ENCODE results near the gene FADS2.

FADS2 gene

DNA sequence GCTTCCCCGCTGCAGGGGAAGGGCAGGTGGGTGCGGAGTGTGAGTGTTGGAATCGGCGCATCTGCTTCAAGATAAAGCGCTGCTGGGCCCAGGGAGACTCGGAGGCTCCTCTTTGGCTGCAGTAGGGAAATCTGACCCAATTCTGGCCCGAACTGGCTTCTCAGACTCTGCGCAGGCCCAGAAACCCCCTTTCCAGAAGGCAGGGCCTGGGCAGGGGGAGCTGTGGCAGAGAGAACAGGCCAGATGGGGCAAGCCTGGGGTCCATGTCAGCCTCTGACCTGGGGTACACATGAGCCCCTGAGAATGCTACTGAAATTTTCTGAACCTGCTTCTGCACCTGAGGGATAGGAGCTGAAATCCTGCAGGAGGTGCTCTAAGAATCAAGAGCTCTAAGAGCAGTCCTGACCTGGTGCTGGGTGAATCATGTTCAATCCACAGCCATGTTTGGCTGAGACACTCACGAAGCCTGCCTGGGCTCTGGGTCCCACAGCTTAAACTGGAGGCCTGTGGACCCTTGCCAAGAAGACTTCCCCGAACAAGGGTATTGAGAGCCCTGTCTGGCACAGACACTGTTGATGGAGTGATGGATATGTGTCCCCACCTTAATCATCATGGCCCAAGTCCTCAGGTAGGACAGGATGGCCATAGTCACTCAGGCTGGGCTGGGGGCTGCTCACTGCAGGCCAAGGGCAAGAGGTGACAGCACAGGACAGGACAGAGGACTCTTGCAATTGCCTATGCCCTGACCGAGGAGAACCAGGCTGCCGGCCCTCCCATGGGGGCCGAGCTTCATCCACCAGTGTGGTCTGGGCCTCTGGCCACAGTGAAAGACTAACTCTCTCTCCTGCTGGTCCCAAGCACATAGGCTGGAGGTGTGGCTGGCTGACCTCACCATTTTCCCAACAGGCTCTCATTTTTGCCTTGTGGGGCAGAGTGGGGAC, 82.4 kb downstream of the FADS2 start:
- DNase-seq, result no peak

DNA sequence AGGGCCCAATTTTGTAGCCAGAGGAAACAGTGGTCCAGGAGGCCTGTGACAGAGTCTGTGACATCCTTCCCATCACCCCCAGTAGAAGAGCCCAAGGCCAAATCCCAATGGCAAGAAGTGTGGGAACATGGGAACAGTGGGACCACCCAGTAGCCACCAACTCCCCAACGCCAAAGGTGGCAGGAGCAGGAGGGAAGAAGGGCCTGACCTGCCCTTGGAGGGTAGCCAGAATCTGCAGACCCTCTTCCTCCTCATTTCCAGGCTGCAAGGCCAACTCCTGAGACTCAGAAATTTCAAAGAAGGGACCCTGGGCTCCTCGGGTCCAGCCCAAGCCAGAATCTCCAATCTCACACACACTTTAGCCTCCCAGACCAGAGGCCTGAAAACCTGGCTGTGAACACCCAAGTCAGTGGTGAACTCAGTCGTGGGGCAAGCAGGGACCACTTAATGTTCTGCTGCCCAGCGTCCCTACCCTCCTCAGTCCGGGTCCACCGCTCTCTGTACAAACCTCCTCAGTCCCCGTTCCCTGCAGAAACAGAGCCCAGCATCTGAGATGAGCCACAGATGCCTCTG, 83.1 kb downstream of the FADS2 start:
- DNase-seq, result no peak

DNA sequence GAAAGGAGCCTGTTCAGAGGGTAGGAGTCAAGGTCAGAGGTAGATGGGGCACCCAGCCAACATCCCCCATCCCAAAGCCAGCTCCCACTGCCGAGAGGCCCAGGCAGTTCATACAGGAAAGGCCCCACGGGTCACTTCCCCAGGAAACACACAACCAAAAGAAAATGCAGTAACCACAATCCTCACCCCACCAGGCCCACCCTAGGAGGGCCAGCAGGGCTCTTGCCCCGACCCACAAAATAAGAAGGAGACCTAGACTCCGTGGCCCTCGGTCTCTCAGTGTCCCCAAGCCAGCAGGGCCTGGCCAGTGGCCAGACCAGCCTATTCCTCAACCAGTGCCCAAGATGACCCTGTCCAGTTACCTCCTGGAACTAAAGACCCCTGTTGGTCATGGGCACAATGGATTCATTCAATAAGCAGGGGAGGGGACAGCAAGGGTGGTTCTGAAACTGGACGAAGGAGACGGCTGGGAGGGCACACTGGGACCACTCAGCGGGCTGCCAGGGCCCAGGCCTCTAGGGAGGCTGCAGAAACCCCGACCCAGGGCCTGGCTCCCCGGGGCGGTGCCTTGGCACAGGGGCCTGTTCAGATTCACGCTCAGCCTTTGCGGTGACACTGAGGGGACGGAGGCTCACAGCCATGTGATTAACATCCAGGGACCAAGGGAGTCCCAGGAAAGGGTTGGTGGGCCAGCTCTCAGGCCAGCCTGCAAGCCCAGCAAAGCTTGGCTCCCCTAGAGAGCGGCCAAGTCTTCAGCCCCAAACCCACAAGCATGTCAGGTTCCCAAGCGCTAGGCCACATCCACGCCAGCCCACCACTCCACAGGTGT, 83.8 kb downstream of the FADS2 start:
- no peak for DNase-seq

DNA sequence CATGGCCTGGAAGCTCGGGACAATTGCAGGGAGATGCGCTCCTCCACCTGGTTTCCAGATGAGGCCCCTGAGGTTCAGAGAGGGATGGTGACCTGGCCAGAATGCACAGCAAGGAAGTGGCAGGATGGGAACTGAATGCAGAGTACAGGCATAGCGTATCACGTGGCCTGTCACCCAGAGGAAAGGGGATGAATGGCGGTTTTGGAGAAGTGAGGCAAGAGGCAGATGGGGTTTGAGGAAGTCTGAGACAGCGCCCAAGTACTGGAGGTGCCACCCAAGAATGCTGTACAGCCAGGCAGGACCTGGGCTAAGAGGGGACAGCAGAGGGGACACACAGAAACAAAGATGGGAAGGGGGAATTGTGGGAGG, 84.4 kb downstream of the FADS2 start:
- no peak for DNase-seq

DNA sequence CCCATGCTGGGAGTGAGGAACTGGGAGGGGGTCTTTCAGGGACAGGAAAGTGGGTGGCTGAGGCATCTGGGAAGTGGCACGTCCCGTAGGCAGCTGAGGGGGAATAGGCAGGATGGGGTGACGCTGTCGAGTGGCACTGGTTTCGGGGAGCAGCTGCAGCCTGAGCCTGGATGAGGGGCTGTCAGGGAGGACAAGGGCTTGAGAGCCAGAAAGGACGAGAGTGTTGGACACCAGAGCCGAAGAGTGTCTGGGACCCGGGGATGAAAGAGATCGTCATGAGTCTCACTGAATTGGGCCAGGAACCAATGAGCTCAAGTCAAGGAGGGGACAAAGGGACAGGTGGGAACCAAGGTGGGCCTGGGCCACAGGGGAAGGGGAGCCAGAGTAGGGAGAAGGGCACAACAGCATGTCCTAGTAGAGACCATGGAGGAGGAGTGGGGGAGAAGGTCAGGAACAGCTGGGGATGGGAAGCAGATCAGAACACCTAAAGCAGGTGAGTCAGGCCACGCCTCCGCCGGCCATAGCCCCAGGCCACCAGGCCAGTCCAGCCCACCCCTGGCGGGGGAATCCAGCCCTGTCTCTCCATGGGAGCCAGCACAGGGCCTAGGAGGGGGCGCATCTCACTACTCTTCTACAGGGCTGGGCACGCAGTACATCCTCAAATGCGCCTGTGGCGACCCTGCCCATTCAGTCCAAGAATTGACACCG, 85.0 kb downstream of the FADS2 start:
- no peak for DNase-seq

DNA sequence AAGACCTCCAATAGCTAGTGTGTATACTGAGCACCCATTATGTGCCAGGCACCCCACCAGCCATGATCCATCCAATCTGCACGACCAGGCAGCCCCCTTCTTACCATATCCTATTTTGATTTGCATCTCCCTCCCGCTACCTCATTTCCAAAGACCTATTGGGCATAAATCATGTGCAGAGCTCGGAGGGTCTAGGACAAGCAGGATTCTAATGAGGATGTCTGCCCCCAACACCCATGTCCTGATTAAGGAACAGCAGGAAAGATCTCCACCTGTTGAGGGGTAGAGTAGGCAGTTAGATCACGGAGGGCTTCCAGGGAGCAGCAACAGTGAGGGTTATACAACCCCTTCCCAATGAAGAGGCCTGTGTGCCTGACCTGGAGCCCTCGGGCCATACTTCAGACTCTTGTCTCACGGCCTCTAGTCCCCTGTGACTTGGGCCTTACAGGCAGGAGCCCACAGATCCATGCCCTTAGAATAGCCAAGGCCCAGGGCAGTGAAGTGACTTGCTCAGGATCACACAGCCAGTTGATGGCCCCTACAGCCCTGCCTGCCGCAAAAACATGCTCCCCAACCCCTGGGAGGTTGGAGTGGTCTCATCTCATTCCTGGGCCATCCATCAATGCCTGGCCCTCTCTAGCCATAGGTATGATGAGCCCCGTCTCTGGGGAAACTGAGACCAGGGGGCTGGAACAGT, 85.7 kb downstream of the FADS2 start:
- no peak for DNase-seq

DNA sequence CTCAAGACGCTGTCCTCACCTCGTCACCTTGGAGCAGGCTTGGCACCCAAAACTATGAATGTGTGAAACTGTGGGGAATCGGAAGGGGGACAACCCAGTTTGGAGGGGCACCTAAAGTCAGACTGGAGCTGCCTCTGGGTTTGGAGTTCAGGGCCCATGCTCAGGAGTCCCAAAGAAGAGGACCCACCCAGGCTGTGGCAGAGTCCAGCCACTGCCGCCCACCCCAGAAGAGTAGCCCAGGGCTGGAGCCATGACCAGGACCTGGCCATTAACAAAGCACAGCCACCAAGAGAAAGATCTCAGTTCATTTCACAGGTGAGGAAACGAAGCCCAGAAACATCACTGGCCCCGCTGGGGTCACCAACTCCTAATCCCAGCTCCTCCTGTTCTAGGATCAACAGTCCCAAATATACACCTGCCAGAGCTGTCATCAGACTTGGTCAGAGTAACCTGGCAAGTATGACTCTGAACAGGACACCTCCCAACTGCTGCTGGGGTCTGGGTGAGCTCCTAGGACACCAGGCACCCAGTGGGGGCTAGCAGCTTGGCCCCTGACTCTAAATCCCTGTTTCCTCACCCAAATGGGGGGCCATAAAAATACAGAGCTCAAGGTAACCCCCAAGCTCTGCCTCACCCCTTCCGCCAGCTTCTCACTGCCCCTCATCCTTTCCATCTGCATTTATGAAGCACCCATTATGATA, 86.5 kb downstream of the FADS2 start:
- DNase-seq, result no peak

DNA sequence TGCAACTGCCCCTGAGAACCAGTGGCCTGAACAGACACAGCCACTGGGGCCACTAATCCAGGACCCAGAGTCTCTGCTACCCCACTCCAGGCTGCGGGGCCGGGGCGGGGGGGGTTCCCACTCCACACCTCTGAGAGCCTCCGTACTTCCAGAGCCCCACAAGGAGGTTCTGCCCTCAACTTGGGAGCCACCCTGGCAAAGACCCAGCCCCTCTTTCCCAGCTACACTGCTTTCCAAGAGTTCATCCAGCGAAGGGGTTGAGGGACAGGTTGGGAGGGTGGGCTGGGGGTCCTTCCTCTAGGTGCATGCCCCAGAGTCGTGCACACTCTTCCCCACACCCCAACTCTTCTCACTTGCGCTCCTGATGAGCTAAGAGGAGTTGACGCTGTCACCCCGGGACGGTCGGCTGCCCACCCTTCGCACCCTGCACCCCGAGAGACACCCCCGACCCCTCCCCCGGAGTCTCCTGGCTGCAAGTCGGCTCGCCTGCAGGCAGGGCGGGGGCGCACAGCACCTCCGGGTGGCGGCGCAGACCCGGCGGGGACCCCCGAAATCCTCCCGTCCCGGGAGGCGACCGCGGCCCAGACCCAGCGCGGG, 88.7 kb downstream of the FADS2 start:
- no peak for DNase-seq

Measured in activated CD4-positive, alpha-beta T cell treated with anti-CD3 and anti-CD28 coated beads, Interleukin-2, amount 50 U/mL, for 16 hours (primary cell).